GM12878 (cell line): ENCODE data around the gene TIMM9. TPM values are rescaled to one million over a fixed set of nuclear protein-coding genes. Genes with fewer than 3 reads are reported as not detected.
A peak's percentile ranks its signal among the peaks of the same experiment; 100 is the strongest.

Source experiments
- EP300 ChIP-seq, 2 experiments: fragments of 150-350 bp in 1 of 2; IDR thresholded peaks; 2 replicates each; pipeline ENCODE4 v1.6.1; 2011 to 2012; ENCODE audit warnings: low read depth in 2 of 2, low read length in 2 of 2, borderline replicate concordance in 1 of 2, improper control_type of control experiment in 1 of 2, inconsistent platforms in 1 of 2; ENCODE audit not compliant: control insufficient read depth in 1 of 2
- MEF2B ChIP-seq: fragments of 450-650 bp; IDR thresholded peaks from 2 replicates; pipeline ENCODE4 v1.6.1; 2018; ENCODE audit warnings: mild to moderate bottlenecking, moderate library complexity; ENCODE audit not compliant: partially characterized antibody, poor library complexity, severe bottlenecking
- NFYB ChIP-seq: IDR thresholded peaks from 2 replicates; pipeline ENCODE4 v1.6.1; 2011; ENCODE audit warnings: low read depth, mild to moderate bottlenecking, low read length, improper control_type of control experiment, moderate library complexity; ENCODE audit not compliant: insufficient read depth
- RAD21 ChIP-seq: IDR thresholded peaks from 2 replicates; pipeline ENCODE4 v1.6.1; 2011; ENCODE audit warnings: mild to moderate bottlenecking, low read depth, low read length, moderate library complexity; ENCODE audit not compliant: insufficient read depth
- RAD51 ChIP-seq: fragments of 450-650 bp; IDR thresholded peaks from 2 replicates; pipeline ENCODE4 v1.6.1; 2016; ENCODE audit warnings: moderate library complexity, mild to moderate bottlenecking, inconsistent platforms
- RB1 ChIP-seq: fragments of 450-650 bp; formaldehyde crosslinking; IDR thresholded peaks from 2 replicates; pipeline ENCODE4 v1.6.1; 2017; ENCODE audit warnings: mild to moderate bottlenecking, borderline replicate concordance
- RCOR1 ChIP-seq: conservative IDR thresholded peaks from 2 replicates; pipeline ENCODE4 v1.6.1; 2012; ENCODE audit warnings: low read depth, low read length, improper control_type of control experiment
- SMC3 ChIP-seq: IDR thresholded peaks from 2 replicates; pipeline ENCODE4 v1.6.1; 2011; ENCODE audit warnings: low read length, improper control_type of control experiment, borderline replicate concordance
- SRF ChIP-seq, 2 experiments: IDR thresholded peaks; 2 replicates each; pipeline ENCODE4 v1.6.1; 2011; ENCODE audit warnings: low read depth in 2 of 2, low read length in 2 of 2, mild to moderate bottlenecking in 1 of 2, moderate library complexity in 1 of 2
- TCF7 ChIP-seq: IDR thresholded peaks from 2 replicates; pipeline ENCODE4 v1.6.1; 2014; ENCODE audit warnings: antibody characterized with exemption, borderline replicate concordance
- ZNF207 ChIP-seq: fragments of 450-650 bp; IDR thresholded peaks from 2 replicates; pipeline ENCODE4 v1.6.1; 2014; ENCODE audit warnings: antibody characterized with exemption, mild to moderate bottlenecking, borderline replicate concordance
- polyA plus RNA-seq, 11 experiments: library from polyadenylated mRNA; depleted of rRNA in 4 of 11; unstranded in 6 of 11; stranded (reverse) in 5 of 11; fragments of >200 nt; fragmentation: Nextera tagmentation in 4 of 11; fragmentation: Illumina TruSeq in 1 of 11; extraction: Ambion mirVana in 4 of 11; extraction: Trizol in 1 of 11; gene quantifications; 1 replicate in 1 of 11; 2 replicates in 10 of 11; pipeline versions ENCODE4 v1.2.1 to v1.2.3, GENCODE V29; 2011 to 2016; ENCODE audit warnings: inconsistent platforms in 2 of 11, missing spikeins in 2 of 11, low read depth in 1 of 11
- total RNA-seq, 4 experiments: library from RNA; depleted of rRNA in 3 of 4; stranded (reverse); fragments of >200 nt in 3 of 4; fragmentation: Illumina TruSeq in 1 of 4; extraction: Trizol in 1 of 4; gene quantifications; 2 replicates each; pipeline versions ENCODE4 v1.2.1 to v1.2.3, GENCODE V29; 2013 to 2021
- TF ChIP-seq, protein P1 (sequence below): fragments of 450-650 bp; IDR thresholded peaks from 2 replicates; pipeline ENCODE4 v1.6.1; 2014; ENCODE audit warnings: mild to moderate bottlenecking
- TF ChIP-seq, protein P2 (sequence below): fragments of 450-650 bp; formaldehyde crosslinking; IDR thresholded peaks from 2 replicates; pipeline ENCODE4 v1.5.0; 2022; ENCODE audit warnings: mild to moderate bottlenecking, missing genetic modification characterization
- TF ChIP-seq, protein P3 (sequence below): fragments of 450-650 bp; IDR thresholded peaks from 2 replicates; pipeline ENCODE4 v1.6.1; 2017; ENCODE audit warnings: mild to moderate bottlenecking, moderate library complexity
- TF ChIP-seq, protein P4 (sequence below): IDR thresholded peaks from 2 replicates; pipeline ENCODE4 v1.6.1; 2012; ENCODE audit warnings: improper control_type of control experiment, low read depth, low read length; ENCODE audit not compliant: insufficient replicate concordance

The TIMM9 gene
- total and polyA plus RNA-seq, 10 of the 15 experiments (the other 5 are each of a cell fraction or from before 2014, with no cell fraction given): 36.6 to 116 (median 62.0) TPM

DNA sequence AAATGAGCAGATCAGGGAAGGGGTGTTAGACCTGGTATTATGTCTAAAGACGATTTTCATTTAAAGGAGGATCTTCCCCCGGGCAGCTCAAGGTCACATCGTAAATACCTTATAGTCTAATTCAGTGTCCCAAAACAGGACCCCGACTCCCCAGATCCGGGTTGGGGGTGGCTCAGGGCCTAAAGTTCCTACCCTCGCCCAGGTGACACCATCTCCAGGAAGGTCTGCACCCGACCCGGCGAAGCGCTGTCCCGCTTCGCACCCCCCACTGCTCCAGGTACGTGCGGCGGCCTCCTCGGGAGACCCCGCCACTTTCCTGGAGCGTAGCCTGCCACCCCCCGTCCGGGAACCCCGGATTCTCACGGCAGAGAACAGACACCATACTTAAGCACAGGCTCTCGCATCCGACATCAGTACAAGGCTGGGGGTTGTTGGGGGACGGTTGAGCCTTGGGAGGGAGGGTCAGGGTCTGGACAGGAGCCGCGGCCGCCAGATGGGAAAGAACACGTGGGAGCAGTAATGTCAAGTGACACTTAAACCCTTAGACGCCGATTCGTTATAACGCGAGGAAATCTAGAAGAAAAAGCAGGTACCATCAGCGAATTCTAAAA is 556 bp downstream of the TIMM9 start (continued):
- TF ChIP-seq, protein P1, sequence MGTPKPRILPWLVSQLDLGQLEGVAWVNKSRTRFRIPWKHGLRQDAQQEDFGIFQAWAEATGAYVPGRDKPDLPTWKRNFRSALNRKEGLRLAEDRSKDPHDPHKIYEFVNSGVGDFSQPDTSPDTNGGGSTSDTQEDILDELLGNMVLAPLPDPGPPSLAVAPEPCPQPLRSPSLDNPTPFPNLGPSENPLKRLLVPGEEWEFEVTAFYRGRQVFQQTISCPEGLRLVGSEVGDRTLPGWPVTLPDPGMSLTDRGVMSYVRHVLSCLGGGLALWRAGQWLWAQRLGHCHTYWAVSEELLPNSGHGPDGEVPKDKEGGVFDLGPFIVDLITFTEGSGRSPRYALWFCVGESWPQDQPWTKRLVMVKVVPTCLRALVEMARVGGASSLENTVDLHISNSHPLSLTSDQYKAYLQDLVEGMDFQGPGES: no peak
- TF ChIP-seq, protein P2, sequence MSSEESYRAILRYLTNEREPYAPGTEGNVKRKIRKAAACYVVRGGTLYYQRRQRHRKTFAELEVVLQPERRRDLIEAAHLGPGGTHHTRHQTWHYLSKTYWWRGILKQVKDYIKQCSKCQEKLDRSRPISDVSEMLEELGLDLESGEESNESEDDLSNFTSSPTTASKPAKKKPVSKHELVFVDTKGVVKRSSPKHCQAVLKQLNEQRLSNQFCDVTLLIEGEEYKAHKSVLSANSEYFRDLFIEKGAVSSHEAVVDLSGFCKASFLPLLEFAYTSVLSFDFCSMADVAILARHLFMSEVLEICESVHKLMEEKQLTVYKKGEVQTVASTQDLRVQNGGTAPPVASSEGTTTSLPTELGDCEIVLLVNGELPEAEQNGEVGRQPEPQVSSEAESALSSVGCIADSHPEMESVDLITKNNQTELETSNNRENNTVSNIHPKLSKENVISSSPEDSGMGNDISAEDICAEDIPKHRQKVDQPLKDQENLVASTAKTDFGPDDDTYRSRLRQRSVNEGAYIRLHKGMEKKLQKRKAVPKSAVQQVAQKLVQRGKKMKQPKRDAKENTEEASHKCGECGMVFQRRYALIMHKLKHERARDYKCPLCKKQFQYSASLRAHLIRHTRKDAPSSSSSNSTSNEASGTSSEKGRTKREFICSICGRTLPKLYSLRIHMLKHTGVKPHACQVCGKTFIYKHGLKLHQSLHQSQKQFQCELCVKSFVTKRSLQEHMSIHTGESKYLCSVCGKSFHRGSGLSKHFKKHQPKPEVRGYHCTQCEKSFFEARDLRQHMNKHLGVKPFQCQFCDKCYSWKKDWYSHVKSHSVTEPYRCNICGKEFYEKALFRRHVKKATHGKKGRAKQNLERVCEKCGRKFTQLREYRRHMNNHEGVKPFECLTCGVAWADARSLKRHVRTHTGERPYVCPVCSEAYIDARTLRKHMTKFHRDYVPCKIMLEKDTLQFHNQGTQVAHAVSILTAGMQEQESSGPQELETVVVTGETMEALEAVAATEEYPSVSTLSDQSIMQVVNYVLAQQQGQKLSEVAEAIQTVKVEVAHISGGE (CRISPR knock-in tag): no peak
- no peak for TF ChIP-seq NFYB
- TF ChIP-seq RAD51: peak; percentile 95
- no peak for TF ChIP-seq SMC3
- TF ChIP-seq ZNF207: no peak
- no peak for TF ChIP-seq SRF (IDR thresholded peaks at IDR 0.05; ENCODE audit: low read depth in 2 of 2, low read length in 2 of 2)
- no peak for TF ChIP-seq EP300 (IDR thresholded peaks at IDR 0.05; ENCODE audit: borderline replicate concordance in 1 of 2, control insufficient read depth in 1 of 2, low read depth in 2 of 2, low read length in 2 of 2)
- TF ChIP-seq, protein P3, sequence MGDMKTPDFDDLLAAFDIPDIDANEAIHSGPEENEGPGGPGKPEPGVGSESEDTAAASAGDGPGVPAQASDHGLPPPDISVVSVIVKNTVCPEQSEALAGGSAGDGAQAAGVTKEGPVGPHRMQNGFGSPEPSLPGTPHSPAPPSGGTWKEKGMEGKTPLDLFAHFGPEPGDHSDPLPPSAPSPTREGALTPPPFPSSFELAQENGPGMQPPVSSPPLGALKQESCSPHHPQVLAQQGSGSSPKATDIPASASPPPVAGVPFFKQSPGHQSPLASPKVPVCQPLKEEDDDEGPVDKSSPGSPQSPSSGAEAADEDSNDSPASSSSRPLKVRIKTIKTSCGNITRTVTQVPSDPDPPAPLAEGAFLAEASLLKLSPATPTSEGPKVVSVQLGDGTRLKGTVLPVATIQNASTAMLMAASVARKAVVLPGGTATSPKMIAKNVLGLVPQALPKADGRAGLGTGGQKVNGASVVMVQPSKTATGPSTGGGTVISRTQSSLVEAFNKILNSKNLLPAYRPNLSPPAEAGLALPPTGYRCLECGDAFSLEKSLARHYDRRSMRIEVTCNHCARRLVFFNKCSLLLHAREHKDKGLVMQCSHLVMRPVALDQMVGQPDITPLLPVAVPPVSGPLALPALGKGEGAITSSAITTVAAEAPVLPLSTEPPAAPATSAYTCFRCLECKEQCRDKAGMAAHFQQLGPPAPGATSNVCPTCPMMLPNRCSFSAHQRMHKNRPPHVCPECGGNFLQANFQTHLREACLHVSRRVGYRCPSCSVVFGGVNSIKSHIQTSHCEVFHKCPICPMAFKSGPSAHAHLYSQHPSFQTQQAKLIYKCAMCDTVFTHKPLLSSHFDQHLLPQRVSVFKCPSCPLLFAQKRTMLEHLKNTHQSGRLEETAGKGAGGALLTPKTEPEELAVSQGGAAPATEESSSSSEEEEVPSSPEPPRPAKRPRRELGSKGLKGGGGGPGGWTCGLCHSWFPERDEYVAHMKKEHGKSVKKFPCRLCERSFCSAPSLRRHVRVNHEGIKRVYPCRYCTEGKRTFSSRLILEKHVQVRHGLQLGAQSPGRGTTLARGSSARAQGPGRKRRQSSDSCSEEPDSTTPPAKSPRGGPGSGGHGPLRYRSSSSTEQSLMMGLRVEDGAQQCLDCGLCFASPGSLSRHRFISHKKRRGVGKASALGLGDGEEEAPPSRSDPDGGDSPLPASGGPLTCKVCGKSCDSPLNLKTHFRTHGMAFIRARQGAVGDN: peak; percentile 75
- TF ChIP-seq MEF2B: no peak
- TF ChIP-seq, protein P4, sequence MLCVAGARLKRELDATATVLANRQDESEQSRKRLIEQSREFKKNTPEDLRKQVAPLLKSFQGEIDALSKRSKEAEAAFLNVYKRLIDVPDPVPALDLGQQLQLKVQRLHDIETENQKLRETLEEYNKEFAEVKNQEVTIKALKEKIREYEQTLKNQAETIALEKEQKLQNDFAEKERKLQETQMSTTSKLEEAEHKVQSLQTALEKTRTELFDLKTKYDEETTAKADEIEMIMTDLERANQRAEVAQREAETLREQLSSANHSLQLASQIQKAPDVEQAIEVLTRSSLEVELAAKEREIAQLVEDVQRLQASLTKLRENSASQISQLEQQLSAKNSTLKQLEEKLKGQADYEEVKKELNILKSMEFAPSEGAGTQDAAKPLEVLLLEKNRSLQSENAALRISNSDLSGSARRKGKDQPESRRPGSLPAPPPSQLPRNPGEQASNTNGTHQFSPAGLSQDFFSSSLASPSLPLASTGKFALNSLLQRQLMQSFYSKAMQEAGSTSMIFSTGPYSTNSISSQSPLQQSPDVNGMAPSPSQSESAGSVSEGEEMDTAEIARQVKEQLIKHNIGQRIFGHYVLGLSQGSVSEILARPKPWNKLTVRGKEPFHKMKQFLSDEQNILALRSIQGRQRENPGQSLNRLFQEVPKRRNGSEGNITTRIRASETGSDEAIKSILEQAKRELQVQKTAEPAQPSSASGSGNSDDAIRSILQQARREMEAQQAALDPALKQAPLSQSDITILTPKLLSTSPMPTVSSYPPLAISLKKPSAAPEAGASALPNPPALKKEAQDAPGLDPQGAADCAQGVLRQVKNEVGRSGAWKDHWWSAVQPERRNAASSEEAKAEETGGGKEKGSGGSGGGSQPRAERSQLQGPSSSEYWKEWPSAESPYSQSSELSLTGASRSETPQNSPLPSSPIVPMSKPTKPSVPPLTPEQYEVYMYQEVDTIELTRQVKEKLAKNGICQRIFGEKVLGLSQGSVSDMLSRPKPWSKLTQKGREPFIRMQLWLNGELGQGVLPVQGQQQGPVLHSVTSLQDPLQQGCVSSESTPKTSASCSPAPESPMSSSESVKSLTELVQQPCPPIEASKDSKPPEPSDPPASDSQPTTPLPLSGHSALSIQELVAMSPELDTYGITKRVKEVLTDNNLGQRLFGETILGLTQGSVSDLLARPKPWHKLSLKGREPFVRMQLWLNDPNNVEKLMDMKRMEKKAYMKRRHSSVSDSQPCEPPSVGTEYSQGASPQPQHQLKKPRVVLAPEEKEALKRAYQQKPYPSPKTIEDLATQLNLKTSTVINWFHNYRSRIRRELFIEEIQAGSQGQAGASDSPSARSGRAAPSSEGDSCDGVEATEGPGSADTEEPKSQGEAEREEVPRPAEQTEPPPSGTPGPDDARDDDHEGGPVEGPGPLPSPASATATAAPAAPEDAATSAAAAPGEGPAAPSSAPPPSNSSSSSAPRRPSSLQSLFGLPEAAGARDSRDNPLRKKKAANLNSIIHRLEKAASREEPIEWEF: no peak
- no peak for TF ChIP-seq RB1
- no peak for TF ChIP-seq RAD21
- TF ChIP-seq RCOR1: no peak
- TF ChIP-seq TCF7: no peak
